Thyroid gland (tissue), 4 donors: ENCODE data around the gene NUP88. TPM values are rescaled to one million over a fixed set of nuclear protein-coding genes. Genes with fewer than 3 reads are reported as not detected.

Experiments used
- DNase-seq, 2 donors: peaks; one replicate each; pipeline ENCODE4 v3.0.0-alpha.2; 2019
- H3K27ac ChIP-seq, 3 donors: fragments of 200-600 bp; sonication (generic); 1 replicate in 2 of 3; 2 replicates in 1 of 3; pipeline ENCODE4 v1.5.1; 2016 to 2019; ENCODE audit warnings: mild to moderate bottlenecking in 1 of 3, moderate library complexity in 1 of 3
- H3K27me3 ChIP-seq: fragments of 200-600 bp; sonication (generic); one replicate; pipeline ENCODE4 v1.5.1; 2019
- H3K36me3 ChIP-seq, 2 donors: fragments of 200-600 bp; sonication (generic); one replicate each; pipeline ENCODE4 v1.5.1; 2016 to 2019
- H3K4me1 ChIP-seq, 2 donors: fragments of 200-600 bp; sonication (generic); one replicate each; pipeline ENCODE4 v1.5.1; 2017 to 2019
- H3K4me3 ChIP-seq, 3 donors: fragments of 200-600 bp; sonication (generic); replicated peaks in 1 of 3; 1 replicate in 2 of 3; 2 replicates in 1 of 3; pipeline ENCODE4 v1.5.1; 2016; ENCODE audit warnings: mild to moderate bottlenecking in 1 of 3
- H3K9me3 ChIP-seq: fragments of 200-600 bp; sonication (generic); one replicate; pipeline ENCODE4 v1.5.1; 2017
- POLR2A ChIP-seq, 2 donors: fragments of 450-650 bp; IDR thresholded peaks; one replicate each; pipeline ENCODE4 v1.6.1; 2017; ENCODE audit warnings: antibody characterized with exemption in 2 of 2, mild to moderate bottlenecking in 2 of 2, moderate library complexity in 1 of 2
- WGBS, 2 donors: methylation state at CpG; one replicate each; pipeline ENCODE4 v1.1.5; 2017; 5-methylcytosine and 5-hydroxymethylcytosine counted together
- intact Hi-C: fragments of 100-400 bp; cut with DNase I; formaldehyde crosslinking; loops from one replicate; pipeline ENCODE4 v1.15.1; 2023
- total RNA-seq, 4 donors: library from RNA; depleted of rRNA; stranded (reverse); fragments of >200 nt; gene quantifications; one replicate each; pipeline ENCODE4 v1.2.3, GENCODE V29; 2016
- TF ChIP-seq, protein P1 (sequence below), 6 experiments: fragments of 200-600 bp in 3 of 6; fragments of 450-650 bp in 3 of 6; sonication (generic) in 3 of 6; IDR thresholded peaks; one replicate each; pipeline ENCODE4 v1.5.1; 2016 to 2019; ENCODE audit warnings: antibody characterized with exemption in 6 of 6, mild to moderate bottlenecking in 2 of 6, inconsistent platforms in 1 of 6, moderate library complexity in 1 of 6

Gene NUP88
- total RNA-seq, 4 donors from 2014 or later, result 84.8 to 158 (median 134) TPM

- H3K4me1 ChIP-seq, result no peaks in the 10 kb centered on the region
- DNase-seq, result no peak
- H3K4me3 ChIP-seq, result no peak overlapping the region
- peaks cover 10 to 27% of the 10 kb centered on the region in 2 donors for H3K36me3 ChIP-seq
- WGBS, 2 donors, result 92 to 99% methylated on average over 4 of the region's 4 CpGs
- no peaks in the 10 kb centered on the region for H3K9me3 ChIP-seq
- no peaks in the 10 kb centered on the region for H3K27me3 ChIP-seq
- TF ChIP-seq, protein P1, sequence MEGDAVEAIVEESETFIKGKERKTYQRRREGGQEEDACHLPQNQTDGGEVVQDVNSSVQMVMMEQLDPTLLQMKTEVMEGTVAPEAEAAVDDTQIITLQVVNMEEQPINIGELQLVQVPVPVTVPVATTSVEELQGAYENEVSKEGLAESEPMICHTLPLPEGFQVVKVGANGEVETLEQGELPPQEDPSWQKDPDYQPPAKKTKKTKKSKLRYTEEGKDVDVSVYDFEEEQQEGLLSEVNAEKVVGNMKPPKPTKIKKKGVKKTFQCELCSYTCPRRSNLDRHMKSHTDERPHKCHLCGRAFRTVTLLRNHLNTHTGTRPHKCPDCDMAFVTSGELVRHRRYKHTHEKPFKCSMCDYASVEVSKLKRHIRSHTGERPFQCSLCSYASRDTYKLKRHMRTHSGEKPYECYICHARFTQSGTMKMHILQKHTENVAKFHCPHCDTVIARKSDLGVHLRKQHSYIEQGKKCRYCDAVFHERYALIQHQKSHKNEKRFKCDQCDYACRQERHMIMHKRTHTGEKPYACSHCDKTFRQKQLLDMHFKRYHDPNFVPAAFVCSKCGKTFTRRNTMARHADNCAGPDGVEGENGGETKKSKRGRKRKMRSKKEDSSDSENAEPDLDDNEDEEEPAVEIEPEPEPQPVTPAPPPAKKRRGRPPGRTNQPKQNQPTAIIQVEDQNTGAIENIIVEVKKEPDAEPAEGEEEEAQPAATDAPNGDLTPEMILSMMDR (IDR thresholded peaks at IDR 0.05), result no peak
- TF ChIP-seq POLR2A (IDR thresholded peaks at IDR 0.05), result no peak
- H3K27ac ChIP-seq, result no peak overlapping the region
- intact Hi-C loops, result no loop called here
These were observed 66.7 kb downstream of the NUP88 start for GRCh38 chr17:5352681-5353289.

- peaks cover 4 to 10% of the 10 kb centered on the region in 2 donors for H3K4me1 ChIP-seq
- no peaks in the 10 kb centered on the region for H3K9me3 ChIP-seq
- DNase-seq, result no peak
- H3K36me3 ChIP-seq, result peaks cover 9 to 20% of the 10 kb centered on the region in 2 donors
- 92 to 93% methylated on average over 9 of the region's 9 CpGs for WGBS, 2 donors
- intact Hi-C loops, result no loop called here
- no peaks in the 10 kb centered on the region for H3K27me3 ChIP-seq
- H3K4me3 ChIP-seq, result no peak overlapping the region
- H3K27ac ChIP-seq, result no peak overlapping the region
- no peak for TF ChIP-seq POLR2A (IDR thresholded peaks at IDR 0.05)
- TF ChIP-seq, protein P1 (IDR thresholded peaks at IDR 0.05), result no peak
These were observed 74.5 kb downstream of the NUP88 start for GRCh38 chr17:5344914-5345313.

Other genes with a start within 250 kb of the NUP88 start
- gene ZNF594, start 227.8 kb downstream of the NUP88 start, total RNA-seq, result 10 to 100 TPM; 12.9 to 29.0 (median 24.2) TPM
- 1 to 10 TPM in 1 of 4 donors, under 1 TPM in 1, not detected in 2; 0.59 to 1.0 TPM for gene SCIMP, start 184.8 kb downstream of the NUP88 start, total RNA-seq
- 10 to 100 TPM; 36.0 to 57.7 (median 40.9) TPM for gene RABEP1, start 137.4 kb downstream of the NUP88 start, total RNA-seq
- gene RPAIN, start 520 bp upstream of the NUP88 start, total RNA-seq, result 10 to 100 TPM; 33.9 to 67.1 (median 49.4) TPM
- 100 to 1,000 TPM in 3 of 4 donors, 10 to 100 TPM in 1; 75.4 to 143 (median 113) TPM for gene C1QBP, start 19.5 kb upstream of the NUP88 start, total RNA-seq
- 10 to 100 TPM in 2 of 4 donors, 1 to 10 TPM in 2; 9.2 to 11.2 (median 9.8) TPM for gene DHX33, start 49.3 kb upstream of the NUP88 start, total RNA-seq
- 100 to 1,000 TPM in 1 of 4 donors, 10 to 100 TPM in 3; 29.6 to 107 (median 52.5) TPM for gene DERL2, start 66.5 kb upstream of the NUP88 start, total RNA-seq
- 10 to 100 TPM; 25.7 to 34.5 (median 29.2) TPM for gene MIS12, start 66.9 kb upstream of the NUP88 start, total RNA-seq
- 10 to 100 TPM; 28.4 to 36.7 (median 31.8) TPM for gene NLRP1, start 164.8 kb upstream of the NUP88 start, total RNA-seq